HepG2 (cell line): ENCODE measurements around the gene CPLANE1. TPM values are rescaled to one million over a fixed set of nuclear protein-coding genes. Genes with fewer than 3 reads are reported as not detected.
A peak's percentile ranks its signal among the peaks of the same experiment; 100 is the strongest.

Experiments
- EHMT2 ChIP-seq: fragments of 200-600 bp; sonication (generic); IDR thresholded peaks from 2 replicates; pipeline ENCODE4 v1.7.0; 2017; ENCODE audit warnings: antibody characterized with exemption, low read depth, low read length, borderline replicate concordance
- FLYWCH1 ChIP-seq: sonication (generic); formaldehyde crosslinking; IDR thresholded peaks from 2 replicates; pipeline ENCODE4 v1.8.1; 2023; ENCODE audit warnings: mild to moderate bottlenecking, missing genetic modification reagents
- FOXC1 ChIP-seq: sonication (generic); formaldehyde crosslinking; IDR thresholded peaks from 2 replicates; pipeline ENCODE4 v1.8.0; 2022; ENCODE audit warnings: mild to moderate bottlenecking, missing genetic modification reagents, borderline replicate concordance
- HES4 ChIP-seq: sonication (generic); formaldehyde crosslinking; IDR thresholded peaks from 2 replicates; pipeline ENCODE4 v1.9.0; 2021; ENCODE audit warnings: mild to moderate bottlenecking, missing genetic modification reagents, borderline replicate concordance
- HNF4G ChIP-seq, 2 experiments: sonication (generic) in 1 of 2; formaldehyde crosslinking in 1 of 2; IDR thresholded peaks; 2 replicates each; pipeline versions ENCODE4 v1.4.0 to v1.6.1; 2011 to 2020; ENCODE audit warnings: borderline replicate concordance in 2 of 2, low read depth in 2 of 2, mild to moderate bottlenecking in 2 of 2, low read length in 1 of 2, missing genetic modification reagents in 1 of 2, moderate library complexity in 1 of 2
- NFIC ChIP-seq: IDR thresholded peaks from 2 replicates; pipeline ENCODE4 v1.6.1; 2012; ENCODE audit warnings: mild to moderate bottlenecking, low read length, inconsistent platforms
- RBM39 ChIP-seq: fragments of 200-400 bp; formaldehyde crosslinking; IDR thresholded peaks from one replicate; pipeline ENCODE4 v1.6.1; 2018; ENCODE audit warnings: antibody characterized with exemption, mild to moderate bottlenecking, low read depth, low read length; ENCODE audit not compliant: poor library complexity, severe bottlenecking
- ZNF333 ChIP-seq: sonication (generic); formaldehyde crosslinking; IDR thresholded peaks from 2 replicates; pipeline ENCODE4 v1.4.0; 2020; ENCODE audit warnings: mild to moderate bottlenecking, missing genetic modification reagents, borderline replicate concordance
- ZNF451 ChIP-seq: sonication (generic); formaldehyde crosslinking; IDR thresholded peaks from 2 replicates; pipeline ENCODE4 v1.5.0; 2020; ENCODE audit warnings: mild to moderate bottlenecking, missing genetic modification reagents
- ZNF484 ChIP-seq: sonication (generic); formaldehyde crosslinking; IDR thresholded peaks from 2 replicates; pipeline ENCODE4 v1.5.1; 2020; ENCODE audit warnings: mild to moderate bottlenecking, low read depth, missing genetic modification reagents, borderline replicate concordance
- ZNF562 ChIP-seq: sonication (generic); formaldehyde crosslinking; IDR thresholded peaks from 2 replicates; pipeline ENCODE4 v1.8.0; 2022; ENCODE audit warnings: missing genetic modification reagents, borderline replicate concordance
- ZNF589 ChIP-seq: sonication (generic); formaldehyde crosslinking; conservative IDR thresholded peaks from 2 replicates; pipeline ENCODE4 v1.8.0; 2022; ENCODE audit warnings: mild to moderate bottlenecking, moderate library complexity, missing genetic modification reagents
- polyA plus RNA-seq, 8 experiments: library from polyadenylated mRNA; depleted of rRNA in 3 of 8; stranded (reverse) in 7 of 8; unstranded in 1 of 8; fragments of >200 nt; fragmentation: Illumina TruSeq in 4 of 8; extraction: Trizol in 4 of 8; gene quantifications; 2 replicates each; pipeline versions ENCODE4 v1.2.1 to v1.2.3, GENCODE V29; 2011 to 2016; ENCODE audit warnings: low read depth in 4 of 8, missing spikeins in 1 of 8, mixed read lengths in 1 of 8; ENCODE audit not compliant: insufficient read depth in 1 of 8
- total RNA-seq, 5 experiments: library from RNA; depleted of rRNA; stranded (reverse); fragments of >200 nt; fragmentation: Illumina TruSeq; extraction: Trizol; gene quantifications; 2 replicates each; pipeline ENCODE4 v1.2.3, GENCODE V29; 2016; ENCODE audit warnings: low read depth in 1 of 5
- TF ChIP-seq, protein P1 (sequence below): sonication (generic); formaldehyde crosslinking; conservative IDR thresholded peaks from 2 replicates; pipeline ENCODE4 v1.8.0; 2022; ENCODE audit warnings: missing genetic modification reagents
- TF ChIP-seq, protein P2 (sequence below): sonication (generic); formaldehyde crosslinking; IDR thresholded peaks from 2 replicates; pipeline ENCODE4 v1.4.0; 2020; ENCODE audit warnings: missing genetic modification reagents, low read depth, mild to moderate bottlenecking, borderline replicate concordance
- TF ChIP-seq, protein P3 (sequence below): IDR thresholded peaks from 2 replicates; pipeline ENCODE4 v1.6.1; 2016; ENCODE audit warnings: low read depth, control low read depth
- TF ChIP-seq, protein P4 (sequence below), 2 experiments: fragments of 450-650 bp in 1 of 2; sonication (generic) in 1 of 2; formaldehyde crosslinking in 1 of 2; IDR thresholded peaks; 2 replicates each; pipeline versions ENCODE4 v1.6.1 to v1.8.0; 2016 to 2022; ENCODE audit warnings: antibody characterized with exemption in 1 of 2, mild to moderate bottlenecking in 1 of 2, missing genetic modification reagents in 1 of 2

The CPLANE1 gene
- total and polyA plus RNA-seq, 2 of the 13 experiments (the other 11 are each of a cell fraction or from before 2014, with no cell fraction given), result 6.3 to 9.9 TPM

GRCh38 chr5:37249815-37250164, 614 bp upstream of the CPLANE1 start (continued):
- TF ChIP-seq RBM39 (no peak), ZNF484 (CRISPR knock-in tag) (0 out of 2 replicates have a peak, but pooled peaks have one; percentile 71), NFIC (no peak), HNF4G (IDR thresholded peaks at IDR 0.05; ENCODE audit: borderline replicate concordance, low read depth, low read length) (no peak), HNF4G (CRISPR knock-in tag; IDR thresholded peaks at IDR 0.05; ENCODE audit: borderline replicate concordance, low read depth) (no peak), ZNF333 (CRISPR knock-in tag) (peak; percentile 45; the same call in 1 of the 2 replicates), FLYWCH1 (CRISPR knock-in tag) (no peak), ZNF589 (no peak), FOXC1 (CRISPR knock-in tag) (no peak), ZNF451 (CRISPR knock-in tag) (no peak), ZNF562 (CRISPR knock-in tag) (no peak), EHMT2 (no peak), HES4 (no peak)
- TF ChIP-seq, protein P1, sequence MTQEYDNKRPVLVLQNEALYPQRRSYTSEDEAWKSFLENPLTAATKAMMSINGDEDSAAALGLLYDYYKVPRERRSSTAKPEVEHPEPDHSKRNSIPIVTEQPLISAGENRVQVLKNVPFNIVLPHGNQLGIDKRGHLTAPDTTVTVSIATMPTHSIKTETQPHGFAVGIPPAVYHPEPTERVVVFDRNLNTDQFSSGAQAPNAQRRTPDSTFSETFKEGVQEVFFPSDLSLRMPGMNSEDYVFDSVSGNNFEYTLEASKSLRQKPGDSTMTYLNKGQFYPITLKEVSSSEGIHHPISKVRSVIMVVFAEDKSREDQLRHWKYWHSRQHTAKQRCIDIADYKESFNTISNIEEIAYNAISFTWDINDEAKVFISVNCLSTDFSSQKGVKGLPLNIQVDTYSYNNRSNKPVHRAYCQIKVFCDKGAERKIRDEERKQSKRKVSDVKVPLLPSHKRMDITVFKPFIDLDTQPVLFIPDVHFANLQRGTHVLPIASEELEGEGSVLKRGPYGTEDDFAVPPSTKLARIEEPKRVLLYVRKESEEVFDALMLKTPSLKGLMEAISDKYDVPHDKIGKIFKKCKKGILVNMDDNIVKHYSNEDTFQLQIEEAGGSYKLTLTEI (CRISPR knock-in tag), result no peak
- TF ChIP-seq, protein P2, sequence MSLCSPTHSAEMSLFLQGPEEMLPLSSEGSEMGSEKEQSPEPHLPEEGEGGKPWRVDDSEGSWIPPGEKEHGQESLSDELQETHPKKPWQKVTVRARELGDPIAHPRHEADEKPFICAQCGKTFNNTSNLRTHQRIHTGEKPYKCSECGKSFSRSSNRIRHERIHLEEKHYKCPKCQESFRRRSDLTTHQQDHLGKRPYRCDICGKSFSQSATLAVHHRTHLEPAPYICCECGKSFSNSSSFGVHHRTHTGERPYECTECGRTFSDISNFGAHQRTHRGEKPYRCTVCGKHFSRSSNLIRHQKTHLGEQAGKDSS, result no peak
- TF ChIP-seq, protein P3, sequence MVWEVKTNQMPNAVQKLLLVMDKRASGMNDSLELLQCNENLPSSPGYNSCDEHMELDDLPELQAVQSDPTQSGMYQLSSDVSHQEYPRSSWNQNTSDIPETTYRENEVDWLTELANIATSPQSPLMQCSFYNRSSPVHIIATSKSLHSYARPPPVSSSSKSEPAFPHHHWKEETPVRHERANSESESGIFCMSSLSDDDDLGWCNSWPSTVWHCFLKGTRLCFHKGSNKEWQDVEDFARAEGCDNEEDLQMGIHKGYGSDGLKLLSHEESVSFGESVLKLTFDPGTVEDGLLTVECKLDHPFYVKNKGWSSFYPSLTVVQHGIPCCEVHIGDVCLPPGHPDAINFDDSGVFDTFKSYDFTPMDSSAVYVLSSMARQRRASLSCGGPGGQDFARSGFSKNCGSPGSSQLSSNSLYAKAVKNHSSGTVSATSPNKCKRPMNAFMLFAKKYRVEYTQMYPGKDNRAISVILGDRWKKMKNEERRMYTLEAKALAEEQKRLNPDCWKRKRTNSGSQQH, result no peak
- TF ChIP-seq, protein P4, sequence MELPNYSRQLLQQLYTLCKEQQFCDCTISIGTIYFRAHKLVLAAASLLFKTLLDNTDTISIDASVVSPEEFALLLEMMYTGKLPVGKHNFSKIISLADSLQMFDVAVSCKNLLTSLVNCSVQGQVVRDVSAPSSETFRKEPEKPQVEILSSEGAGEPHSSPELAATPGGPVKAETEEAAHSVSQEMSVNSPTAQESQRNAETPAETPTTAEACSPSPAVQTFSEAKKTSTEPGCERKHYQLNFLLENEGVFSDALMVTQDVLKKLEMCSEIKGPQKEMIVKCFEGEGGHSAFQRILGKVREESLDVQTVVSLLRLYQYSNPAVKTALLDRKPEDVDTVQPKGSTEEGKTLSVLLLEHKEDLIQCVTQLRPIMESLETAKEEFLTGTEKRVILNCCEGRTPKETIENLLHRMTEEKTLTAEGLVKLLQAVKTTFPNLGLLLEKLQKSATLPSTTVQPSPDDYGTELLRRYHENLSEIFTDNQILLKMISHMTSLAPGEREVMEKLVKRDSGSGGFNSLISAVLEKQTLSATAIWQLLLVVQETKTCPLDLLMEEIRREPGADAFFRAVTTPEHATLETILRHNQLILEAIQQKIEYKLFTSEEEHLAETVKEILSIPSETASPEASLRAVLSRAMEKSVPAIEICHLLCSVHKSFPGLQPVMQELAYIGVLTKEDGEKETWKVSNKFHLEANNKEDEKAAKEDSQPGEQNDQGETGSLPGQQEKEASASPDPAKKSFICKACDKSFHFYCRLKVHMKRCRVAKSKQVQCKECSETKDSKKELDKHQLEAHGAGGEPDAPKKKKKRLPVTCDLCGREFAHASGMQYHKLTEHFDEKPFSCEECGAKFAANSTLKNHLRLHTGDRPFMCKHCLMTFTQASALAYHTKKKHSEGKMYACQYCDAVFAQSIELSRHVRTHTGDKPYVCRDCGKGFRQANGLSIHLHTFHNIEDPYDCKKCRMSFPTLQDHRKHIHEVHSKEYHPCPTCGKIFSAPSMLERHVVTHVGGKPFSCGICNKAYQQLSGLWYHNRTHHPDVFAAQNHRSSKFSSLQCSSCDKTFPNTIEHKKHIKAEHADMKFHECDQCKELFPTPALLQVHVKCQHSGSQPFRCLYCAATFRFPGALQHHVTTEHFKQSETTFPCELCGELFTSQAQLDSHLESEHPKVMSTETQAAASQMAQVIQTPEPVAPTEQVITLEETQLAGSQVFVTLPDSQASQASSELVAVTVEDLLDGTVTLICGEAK (IDR thresholded peaks at IDR 0.05), result no peak
- TF ChIP-seq, protein P4 (CRISPR knock-in tag; IDR thresholded peaks at IDR 0.05), result no peak
